ENCODE data around the gene CLIC4.

The CLIC4 gene

GRCh38 chr1:24870551-24871195 lies 125.4 kb downstream of the CLIC4 start:
- in situ Hi-C loops (cut with HindIII; ENCODE audit: low sequenced_read_pairs): no loop called here
- no peak overlapping the region for H3K4me3 ChIP-seq (ENCODE audit: low read depth, low read length)
- DNase-seq (ENCODE audit: low read depth): no peak
- TF ChIP-seq, protein P1, sequence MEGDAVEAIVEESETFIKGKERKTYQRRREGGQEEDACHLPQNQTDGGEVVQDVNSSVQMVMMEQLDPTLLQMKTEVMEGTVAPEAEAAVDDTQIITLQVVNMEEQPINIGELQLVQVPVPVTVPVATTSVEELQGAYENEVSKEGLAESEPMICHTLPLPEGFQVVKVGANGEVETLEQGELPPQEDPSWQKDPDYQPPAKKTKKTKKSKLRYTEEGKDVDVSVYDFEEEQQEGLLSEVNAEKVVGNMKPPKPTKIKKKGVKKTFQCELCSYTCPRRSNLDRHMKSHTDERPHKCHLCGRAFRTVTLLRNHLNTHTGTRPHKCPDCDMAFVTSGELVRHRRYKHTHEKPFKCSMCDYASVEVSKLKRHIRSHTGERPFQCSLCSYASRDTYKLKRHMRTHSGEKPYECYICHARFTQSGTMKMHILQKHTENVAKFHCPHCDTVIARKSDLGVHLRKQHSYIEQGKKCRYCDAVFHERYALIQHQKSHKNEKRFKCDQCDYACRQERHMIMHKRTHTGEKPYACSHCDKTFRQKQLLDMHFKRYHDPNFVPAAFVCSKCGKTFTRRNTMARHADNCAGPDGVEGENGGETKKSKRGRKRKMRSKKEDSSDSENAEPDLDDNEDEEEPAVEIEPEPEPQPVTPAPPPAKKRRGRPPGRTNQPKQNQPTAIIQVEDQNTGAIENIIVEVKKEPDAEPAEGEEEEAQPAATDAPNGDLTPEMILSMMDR (IDR thresholded peaks at IDR 0.05; ENCODE audit: low read depth, low read length, missing control alignments): no peak

DNA sequence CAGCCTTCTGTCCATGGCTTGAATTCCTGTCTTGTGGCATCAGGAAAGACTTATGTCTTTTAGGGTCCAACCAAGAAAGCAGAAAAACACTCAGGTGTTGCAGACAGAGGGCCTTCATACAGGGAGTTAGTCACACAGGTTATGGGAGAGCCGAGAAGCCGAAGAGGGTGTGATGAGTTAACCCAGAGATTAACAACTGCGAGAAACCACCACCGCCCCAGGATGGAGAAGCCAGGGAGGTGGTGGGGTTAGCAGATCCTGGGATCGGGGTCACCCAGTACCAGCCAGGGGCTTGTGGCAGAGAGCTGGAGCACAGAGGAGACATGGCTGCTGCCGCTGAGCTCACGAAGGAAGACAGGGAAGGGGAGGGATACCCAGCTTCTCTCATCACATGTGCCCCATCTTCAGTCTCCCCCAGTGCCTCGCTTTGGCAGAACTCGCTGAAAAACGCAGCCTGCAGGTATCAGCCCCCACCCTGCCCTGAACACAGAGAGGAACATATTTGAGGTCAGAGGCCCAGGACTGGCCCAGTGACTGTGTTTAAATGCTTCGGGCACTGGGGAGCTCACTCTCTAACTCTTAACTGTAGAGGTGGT lies 126.2 kb downstream of the CLIC4 start:
- TF ChIP-seq, protein P1 (IDR thresholded peaks at IDR 0.05; ENCODE audit: low read depth, low read length, missing control alignments): no peak
- no peak overlapping the region for H3K4me3 ChIP-seq (ENCODE audit: low read depth, low read length)
- DNase-seq (ENCODE audit: low read depth): no peak
- in situ Hi-C loops (cut with HindIII; ENCODE audit: low sequenced_read_pairs): no loop called here

DNA sequence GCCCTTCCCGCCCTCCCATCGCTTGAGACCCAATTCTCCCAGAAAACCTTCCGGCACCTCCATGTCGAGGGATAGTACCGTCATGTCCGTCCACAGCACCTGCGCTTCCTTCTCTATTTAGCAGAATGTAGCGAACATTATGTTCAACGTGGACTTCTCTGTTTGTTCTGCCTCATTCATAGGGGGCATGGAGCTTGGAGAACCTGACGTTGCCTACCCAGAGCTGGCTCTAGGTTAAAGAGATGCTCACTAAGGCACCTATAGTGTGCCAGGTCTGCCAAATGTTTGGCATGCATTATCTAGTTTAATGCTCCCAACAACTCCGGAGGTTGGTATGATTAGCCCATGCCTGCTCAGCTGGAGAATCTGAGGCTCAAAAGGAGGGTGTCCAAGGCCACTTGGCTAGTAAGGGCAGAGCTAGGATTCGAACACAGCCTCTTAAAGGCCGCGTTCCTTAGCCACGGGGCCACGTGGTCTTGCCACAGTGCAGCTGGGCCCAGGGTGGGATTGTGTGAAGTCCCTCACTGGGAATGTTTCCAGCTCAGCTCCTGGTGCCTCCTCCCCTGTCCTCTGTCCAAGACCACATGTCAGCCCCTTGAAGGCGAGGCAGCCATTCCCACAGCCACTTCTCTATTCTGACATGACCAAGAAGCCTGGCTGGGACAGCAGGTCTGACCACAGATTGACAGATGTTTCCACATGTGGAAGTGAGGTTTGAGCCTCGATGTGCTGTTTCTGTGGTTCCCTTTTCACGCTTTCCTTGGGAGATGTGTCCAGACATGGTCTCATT lies 127.0 kb downstream of the CLIC4 start:
- in situ Hi-C loops (cut with HindIII; ENCODE audit: low sequenced_read_pairs): no loop called here
- TF ChIP-seq, protein P1 (IDR thresholded peaks at IDR 0.05; ENCODE audit: low read depth, low read length, missing control alignments): no peak
- H3K4me3 ChIP-seq (ENCODE audit: low read depth, low read length): no peak overlapping the region
- DNase-seq (ENCODE audit: low read depth): no peak

GRCh38 chr1:24873148-24873547 lies 127.9 kb downstream of the CLIC4 start:
- no peak for DNase-seq (ENCODE audit: low read depth)
- TF ChIP-seq, protein P1 (IDR thresholded peaks at IDR 0.05; ENCODE audit: low read depth, low read length, missing control alignments): no peak
- in situ Hi-C loops (cut with HindIII; ENCODE audit: low sequenced_read_pairs): no loop called here
- H3K4me3 ChIP-seq (ENCODE audit: low read depth, low read length): no peak overlapping the region

DNA sequence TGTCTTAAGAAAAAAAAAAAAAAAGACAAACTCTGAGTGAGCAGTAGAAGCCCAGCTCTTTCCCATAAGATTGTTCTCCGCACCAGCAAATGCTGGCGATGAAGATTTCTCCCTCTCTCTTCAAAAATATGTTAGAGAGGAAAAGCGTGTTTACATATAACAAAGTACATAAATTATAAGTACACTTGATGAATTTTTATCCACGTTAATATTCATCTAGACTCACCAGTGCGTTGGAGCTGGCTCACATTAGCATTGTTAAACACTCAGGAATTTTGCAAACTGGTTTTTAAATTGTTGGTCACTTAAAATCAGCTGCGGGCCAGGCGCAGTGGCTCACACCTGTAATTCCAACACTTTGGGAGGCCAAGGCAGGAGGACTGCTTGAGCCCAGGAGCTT lies 128.8 kb downstream of the CLIC4 start:
- TF ChIP-seq, protein P1 (IDR thresholded peaks at IDR 0.05; ENCODE audit: low read depth, low read length, missing control alignments): no peak
- in situ Hi-C loops (cut with HindIII; ENCODE audit: low sequenced_read_pairs): no loop called here
- H3K4me3 ChIP-seq (ENCODE audit: low read depth, low read length): no peak overlapping the region
- DNase-seq (ENCODE audit: low read depth): no peak

DNA sequence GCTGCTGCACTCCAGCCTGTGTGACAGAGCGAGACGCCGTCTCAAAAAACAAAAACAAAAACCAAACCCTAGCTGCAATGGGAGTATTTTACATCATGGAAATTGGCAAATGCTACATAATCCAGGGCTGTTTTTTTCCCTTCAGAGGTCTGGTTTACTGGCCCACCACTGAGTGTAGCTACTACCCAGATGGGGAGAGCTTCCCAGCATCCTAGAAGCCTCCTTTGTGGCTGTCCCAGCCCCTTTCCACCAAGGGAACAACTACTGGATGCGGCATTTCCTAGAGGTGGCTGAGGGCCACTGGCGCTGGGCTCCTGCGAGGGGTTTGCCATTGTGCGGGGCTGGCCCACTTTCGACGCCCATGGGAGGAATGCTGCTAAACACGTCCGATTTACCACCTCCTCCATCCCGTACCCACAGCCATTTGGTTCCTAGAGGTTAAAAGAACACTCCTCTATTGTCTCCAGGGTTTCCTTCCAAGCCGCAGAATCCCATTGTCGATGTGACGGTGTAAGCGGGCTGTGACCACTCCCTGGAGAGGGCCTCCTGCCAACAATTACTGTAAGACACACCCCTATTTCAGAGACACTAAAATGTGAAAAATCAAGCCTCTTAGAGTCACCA lies 129.5 kb downstream of the CLIC4 start:
- TF ChIP-seq, protein P1 (IDR thresholded peaks at IDR 0.05; ENCODE audit: low read depth, low read length, missing control alignments): no peak
- no peak for DNase-seq (ENCODE audit: low read depth)
- in situ Hi-C loops (cut with HindIII; ENCODE audit: low sequenced_read_pairs): no loop called here
- H3K4me3 ChIP-seq (ENCODE audit: low read depth, low read length): no peak overlapping the region

Measured in astrocyte of the cerebellum (primary cell).